ENCODE data around the gene CFAP57.

DNA sequence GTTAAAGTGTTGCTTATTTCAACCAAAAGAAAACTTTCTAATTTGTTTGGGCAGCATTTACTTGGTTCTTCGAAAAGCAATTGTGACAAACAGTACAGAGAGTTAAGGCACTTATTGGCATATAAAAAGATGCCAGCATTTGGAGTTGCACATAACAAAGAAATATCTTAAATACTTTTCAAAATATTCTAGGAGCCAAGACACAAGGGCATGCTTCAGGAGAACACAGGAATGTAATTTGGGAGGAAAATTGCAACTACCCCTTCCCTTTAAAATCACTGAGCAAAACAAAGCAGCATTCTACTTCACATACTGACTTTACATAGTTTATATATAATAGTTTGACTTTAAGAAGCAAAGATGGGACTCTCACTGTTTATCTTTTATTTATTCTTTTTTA, 124.1 kb downstream of the CFAP57 start:
- no peak for TF ChIP-seq CTCF (IDR thresholded peaks at IDR 0.05; ENCODE audit: borderline replicate concordance, extremely low read depth, low read length, poor library complexity, severe bottlenecking)
- no peak for TF ChIP-seq EZH2 (IDR thresholded peaks at IDR 0.05; ENCODE audit: borderline replicate concordance, low read depth, low read length, severe bottlenecking)
